Keratinocyte (primary cell): ENCODE results near the gene NLGN1.

ENCODE experiments used
- CTCF ChIP-seq, 3 experiments: IDR thresholded peaks in 1 of 3; conservative IDR thresholded peaks in 1 of 3; optimal IDR thresholded peaks in 1 of 3; 2 replicates in 2 of 3; 3 replicates in 1 of 3; pipeline versions ENCODE3 to v1.5.1; 2011; ENCODE audit warnings: low read length in 3 of 3, mild to moderate bottlenecking in 3 of 3, moderate library complexity in 2 of 3, control low read depth in 1 of 3, inconsistent platforms in 1 of 3; ENCODE audit not compliant: insufficient read depth in 2 of 3; ENCODE audit errors: extremely low read depth in 1 of 3
- EZH2 ChIP-seq: IDR thresholded peaks from one replicate; pipeline ENCODE4 v1.6.1; 2012; ENCODE audit warnings: inconsistent platforms, mild to moderate bottlenecking, low read length, moderate library complexity

GRCh38 chr3:174122411-174122810 is 724.9 kb downstream of the NLGN1 start:
- TF ChIP-seq CTCF (optimal IDR thresholded peaks at IDR 0.05 in 1 of 3, IDR thresholded peaks at IDR 0.05 in 1 of 3, conservative IDR thresholded peaks at IDR 0.05 in 1 of 3; ENCODE audit: extremely low read depth in 1 of 3, insufficient read depth in 2 of 3, low read length in 3 of 3) (no peak), EZH2 (no peak)
